GM10248 (cell line): ENCODE data around the gene PLEKHA5.
"Not testable (repeated sequence)": the region's sequence is repeated elsewhere in the genome, so short reads cannot be mapped to it uniquely, and the experiment has no call there.

Experiments used
- CTCF ChIA-PET: fragments of 300-600 bp; sonication (Branson Sonifier 250); formaldehyde crosslinking; extraction: SDS; loops from one replicate; lab custom pipeline; 2021; ENCODE audit warnings: antibody characterized with exemption; lab: Yijun Ruan, JAX
- POLR2A ChIA-PET: fragments of 350-650 bp; sonication (Branson Sonifier 250); formaldehyde crosslinking; extraction: SDS; loops from one replicate; lab custom pipeline; 2020; ENCODE audit warnings: antibody characterized with exemption; lab: Yijun Ruan, JAX
- DNase-seq: peaks from one replicate; pipeline ENCODE4 v3.0.0; 2012; ENCODE audit errors: extremely low spot score
- TF ChIP-seq, protein P1 (sequence below): IDR thresholded peaks from 2 replicates; pipeline ENCODE4 v1.5.1; 2012; ENCODE audit warnings: mild to moderate bottlenecking, low read depth; ENCODE audit errors: extremely low read depth, missing control alignments, control extremely low read depth

The PLEKHA5 gene

DNA sequence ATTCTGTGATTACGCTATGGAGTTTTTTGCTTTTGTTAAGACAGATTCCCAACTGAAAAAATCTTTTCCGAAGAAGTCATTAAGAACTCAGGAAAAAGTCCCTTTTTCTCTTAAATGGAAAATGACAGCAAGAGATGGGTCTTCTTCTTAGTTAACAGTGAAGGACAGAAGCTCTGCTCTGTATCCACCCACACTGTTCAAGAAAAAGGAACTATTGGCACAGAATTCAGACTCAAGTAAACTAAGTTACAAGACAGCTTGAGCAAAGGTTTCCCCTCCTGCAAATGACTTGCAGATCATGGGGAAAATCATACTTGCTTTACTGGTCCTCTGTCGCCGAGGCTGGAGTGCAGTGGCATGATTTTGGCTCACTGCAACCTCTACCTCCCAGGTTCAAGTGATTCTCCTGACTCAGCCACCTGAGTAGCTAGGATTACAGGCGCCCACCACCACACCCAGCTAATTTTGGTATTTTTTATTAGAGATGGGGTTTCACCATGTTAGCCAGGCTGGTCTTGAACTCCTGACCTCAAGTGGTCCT, 172.6 kb downstream of the PLEKHA5 start:
- TF ChIP-seq, protein P1, sequence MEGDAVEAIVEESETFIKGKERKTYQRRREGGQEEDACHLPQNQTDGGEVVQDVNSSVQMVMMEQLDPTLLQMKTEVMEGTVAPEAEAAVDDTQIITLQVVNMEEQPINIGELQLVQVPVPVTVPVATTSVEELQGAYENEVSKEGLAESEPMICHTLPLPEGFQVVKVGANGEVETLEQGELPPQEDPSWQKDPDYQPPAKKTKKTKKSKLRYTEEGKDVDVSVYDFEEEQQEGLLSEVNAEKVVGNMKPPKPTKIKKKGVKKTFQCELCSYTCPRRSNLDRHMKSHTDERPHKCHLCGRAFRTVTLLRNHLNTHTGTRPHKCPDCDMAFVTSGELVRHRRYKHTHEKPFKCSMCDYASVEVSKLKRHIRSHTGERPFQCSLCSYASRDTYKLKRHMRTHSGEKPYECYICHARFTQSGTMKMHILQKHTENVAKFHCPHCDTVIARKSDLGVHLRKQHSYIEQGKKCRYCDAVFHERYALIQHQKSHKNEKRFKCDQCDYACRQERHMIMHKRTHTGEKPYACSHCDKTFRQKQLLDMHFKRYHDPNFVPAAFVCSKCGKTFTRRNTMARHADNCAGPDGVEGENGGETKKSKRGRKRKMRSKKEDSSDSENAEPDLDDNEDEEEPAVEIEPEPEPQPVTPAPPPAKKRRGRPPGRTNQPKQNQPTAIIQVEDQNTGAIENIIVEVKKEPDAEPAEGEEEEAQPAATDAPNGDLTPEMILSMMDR, result no peak
- CTCF ChIA-PET, result interaction anchor here (1.2 kb wide), 1 partner anchor 10 kb away, joined by 3 read pairs; no protein-coding TSS in a partner anchor
- POLR2A ChIA-PET, result no interaction called here
- no peak for DNase-seq

DNA sequence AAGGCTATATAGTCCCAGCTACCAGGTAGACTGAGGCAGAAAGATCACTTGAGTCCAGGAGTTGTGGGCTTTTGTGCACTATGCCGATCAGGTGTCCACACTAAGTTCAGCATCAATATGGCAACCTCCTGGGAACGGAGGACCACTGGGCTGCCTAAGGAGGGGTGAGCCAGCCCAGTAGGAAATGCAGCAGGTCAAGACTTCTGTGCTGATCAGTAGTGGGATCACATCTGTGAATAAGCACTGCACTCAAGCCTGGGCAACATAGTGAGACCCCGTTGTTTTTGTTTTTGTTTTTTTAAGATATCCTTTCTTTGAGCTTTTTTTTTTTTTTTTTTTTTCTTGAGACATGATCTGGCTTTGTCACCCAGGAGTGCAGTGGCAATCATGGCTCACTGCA, 174.0 kb downstream of the PLEKHA5 start:
- CTCF ChIA-PET, result no interaction called here
- no peak for DNase-seq
- POLR2A ChIA-PET, result no interaction called here
- TF ChIP-seq, protein P1, result no peak

DNA sequence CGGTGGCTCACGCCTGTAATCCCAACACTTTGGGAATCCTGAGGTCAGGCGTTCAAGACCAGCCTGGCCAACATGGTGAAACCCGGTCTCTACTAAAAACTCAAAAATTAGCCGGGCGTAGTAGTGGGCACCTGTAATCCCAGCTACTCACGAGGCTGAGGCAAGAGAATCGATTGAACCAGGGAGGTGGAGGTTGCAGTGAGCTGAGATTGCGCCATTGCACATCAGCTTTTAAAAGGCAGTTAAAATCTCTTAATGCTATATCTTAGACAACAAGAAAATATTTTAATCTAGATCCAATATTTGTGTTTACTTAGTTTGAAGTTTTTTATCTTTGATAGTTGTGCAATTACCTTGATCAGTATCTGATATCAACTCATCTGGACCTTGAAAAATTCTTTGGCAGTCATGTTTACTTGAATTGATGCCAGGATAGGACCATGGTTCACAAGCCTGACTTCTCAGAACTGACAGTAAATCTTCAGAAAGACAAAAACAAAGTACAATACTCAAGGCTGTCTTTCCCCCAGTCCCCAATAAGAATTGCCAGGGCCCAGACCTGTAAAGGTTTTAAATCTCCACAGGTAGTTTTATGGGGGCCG, 174.7 kb downstream of the PLEKHA5 start:
- POLR2A ChIA-PET, result no interaction called here
- TF ChIP-seq, protein P1, result no peak
- CTCF ChIA-PET, result no interaction called here
- DNase-seq, result no peak

DNA sequence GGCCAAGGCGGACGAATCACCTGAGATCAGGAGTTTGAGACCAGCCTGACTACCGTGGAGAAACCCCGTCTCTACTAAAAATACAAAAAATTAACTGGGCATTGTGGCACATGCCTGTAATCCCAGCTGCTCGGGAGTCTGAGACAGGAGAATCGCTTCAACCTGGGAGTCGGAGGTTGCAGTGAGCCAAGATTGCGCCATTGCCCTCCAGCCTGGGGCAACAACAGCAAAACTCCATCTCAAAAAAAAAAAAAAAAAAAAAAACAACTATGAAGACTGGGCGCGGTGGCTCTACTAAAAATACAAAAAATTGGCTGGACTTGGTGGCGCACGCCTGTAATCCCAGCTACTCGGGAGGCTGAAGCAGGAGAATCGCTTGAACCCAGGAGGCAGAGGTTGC, 176.1 kb downstream of the PLEKHA5 start:
- POLR2A ChIA-PET, CTCF ChIA-PET, DNase-seq: not testable (repeated sequence)

DNA sequence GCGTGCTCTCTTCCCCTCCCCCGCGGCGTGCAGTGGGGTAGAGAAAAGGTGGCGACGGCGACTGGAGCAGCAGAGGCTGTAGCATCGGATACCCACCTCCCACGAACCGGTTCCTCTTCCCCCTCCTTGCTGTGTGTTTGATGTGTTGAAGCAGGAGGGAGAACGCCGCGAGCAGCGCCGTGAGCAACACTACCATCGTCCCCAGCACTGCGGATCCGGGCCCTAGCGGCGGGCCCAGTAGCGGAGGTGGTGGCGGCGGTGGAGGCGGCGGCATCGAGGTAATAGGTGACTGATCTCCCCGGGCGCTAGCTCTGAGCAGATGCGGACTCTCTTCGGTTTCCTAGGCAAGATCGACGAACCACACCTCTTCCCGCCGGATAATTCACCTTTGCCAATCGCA, 176.8 kb downstream of the PLEKHA5 start:
- no peak for DNase-seq
- TF ChIP-seq, protein P1, result no peak
- POLR2A ChIA-PET, result no interaction called here
- CTCF ChIA-PET, result no interaction called here

DNA sequence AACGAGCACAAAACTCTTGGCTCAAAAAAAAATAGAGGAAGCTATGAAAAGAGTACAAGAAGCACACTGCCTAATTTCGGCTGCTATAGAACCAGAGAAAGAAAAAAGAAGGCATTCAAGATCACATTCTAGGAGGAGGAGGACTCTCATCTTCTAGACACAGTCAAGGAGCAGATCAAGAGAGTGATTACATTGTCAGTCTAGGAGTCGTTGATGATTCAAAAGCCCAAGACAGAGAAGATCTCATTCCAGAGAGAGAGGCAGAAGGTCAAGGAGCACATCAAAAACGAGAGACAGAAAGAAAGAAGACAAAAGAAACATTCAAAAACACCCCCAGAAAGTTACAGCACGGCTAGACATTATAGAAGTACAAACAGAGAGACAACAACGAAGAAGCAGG, 177.9 kb downstream of the PLEKHA5 start:
- ChIA-PET POLR2A (no interaction called here), CTCF (no interaction called here)
- TF ChIP-seq, protein P1, result no peak
- DNase-seq, result no peak

DNA sequence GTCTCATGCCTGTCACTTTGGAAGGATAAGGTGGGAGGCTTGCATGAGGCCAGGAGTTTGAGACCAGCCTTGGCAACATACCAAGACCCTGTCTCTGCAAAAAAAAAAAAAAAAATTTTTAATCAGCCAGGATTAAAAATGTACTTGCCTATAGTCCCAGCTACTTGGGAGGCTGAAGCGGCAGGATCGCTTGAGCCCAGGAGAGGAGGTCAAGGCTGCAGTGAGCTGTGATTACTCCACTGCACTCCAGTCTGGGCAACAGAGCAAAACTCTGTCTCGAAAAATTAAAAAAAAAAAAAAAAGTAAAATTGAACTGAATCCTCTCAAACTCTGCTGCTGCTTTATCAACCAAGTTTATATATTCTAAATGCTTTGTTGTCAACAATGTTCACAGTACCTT, 181.6 kb downstream of the PLEKHA5 start:
- CTCF ChIA-PET, result no interaction called here
- POLR2A ChIA-PET, result no interaction called here
- DNase-seq, result no peak
- TF ChIP-seq, protein P1, result no peak
